ENCODE measurements around the gene GTF2E1.

GTF2E1 gene

DNA sequence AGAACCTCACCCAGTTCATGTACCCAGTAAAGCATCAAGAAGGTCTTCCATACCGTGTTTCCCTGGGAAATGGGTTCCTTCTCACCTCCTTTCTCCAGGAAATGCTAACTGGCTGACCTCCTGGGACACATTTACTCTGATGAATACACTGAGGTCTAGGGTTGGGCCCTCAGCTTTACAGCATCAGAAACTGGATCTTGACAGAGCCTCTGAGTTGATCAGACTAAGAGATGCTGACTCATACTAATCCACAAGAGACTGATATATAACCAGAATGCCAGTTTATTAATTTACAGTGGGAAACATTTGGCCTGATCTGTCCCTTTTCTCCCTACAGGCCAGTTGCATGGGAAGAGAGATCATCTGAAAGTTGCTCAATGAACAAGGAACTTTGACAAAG, 55.8 kb downstream of the GTF2E1 start:
- no peak for DNase-seq (ENCODE audit: low read depth, low spot score)

DNA sequence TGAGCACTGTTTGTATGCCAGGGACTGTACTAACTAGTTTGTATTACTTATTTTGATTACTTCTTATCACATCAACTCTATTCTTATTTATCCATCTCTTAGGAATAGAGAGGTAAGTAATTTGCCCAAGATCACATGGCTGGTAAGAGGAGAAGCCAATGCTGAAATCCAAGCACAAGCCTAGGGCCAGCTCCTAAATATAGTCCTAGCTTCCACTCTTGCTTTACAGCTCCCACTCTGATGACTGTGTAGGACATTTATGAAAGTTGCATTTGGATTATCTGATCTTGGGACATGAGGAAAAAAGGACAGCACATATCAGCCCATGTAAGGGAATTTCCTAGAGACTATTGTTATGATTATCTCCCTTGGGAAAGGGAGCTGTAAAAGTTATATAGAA, 58.1 kb downstream of the GTF2E1 start:
- DNase-seq (ENCODE audit: low read depth, low spot score) = no peak

DNA sequence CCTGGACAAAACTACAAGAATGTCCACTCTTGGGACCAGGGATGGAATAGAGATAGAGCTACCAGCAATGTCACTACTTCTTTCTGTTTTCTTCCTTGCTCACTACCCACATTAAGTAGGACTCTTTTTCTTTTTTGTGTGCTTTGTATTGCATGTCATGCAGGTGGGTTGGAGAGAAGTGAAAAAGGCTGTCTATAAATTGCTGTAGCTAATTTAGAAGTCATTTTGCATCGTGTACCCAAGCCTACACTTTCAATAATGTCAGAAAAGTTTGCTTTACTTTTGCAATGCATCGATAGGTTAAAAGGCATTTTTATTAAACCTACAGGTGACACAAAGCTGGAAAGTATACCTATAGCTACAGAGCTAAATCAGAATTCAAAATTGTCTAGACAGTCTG, 58.9 kb downstream of the GTF2E1 start:
- DNase-seq (ENCODE audit: low read depth, low spot score) = no peak

DNA sequence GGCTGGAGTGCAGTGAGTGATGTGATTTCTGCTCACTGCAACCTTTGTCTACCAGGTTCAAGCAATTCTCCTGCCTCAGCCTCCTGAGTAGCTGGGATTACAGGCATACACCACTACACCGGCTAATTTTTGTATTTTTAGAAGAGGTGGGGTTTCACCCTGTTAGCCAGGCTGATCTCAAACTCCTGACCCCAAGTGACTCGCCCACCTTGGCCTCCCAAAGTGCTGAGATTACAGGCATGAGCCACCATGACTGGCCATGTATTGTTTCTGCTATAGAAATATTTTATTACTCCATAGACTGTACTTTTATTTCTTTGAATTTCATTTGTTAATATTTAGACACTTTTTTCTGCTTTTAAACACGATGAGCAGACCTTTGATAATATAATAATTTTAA, 60.4 kb downstream of the GTF2E1 start:
- no peak for DNase-seq (ENCODE audit: low read depth, low spot score)

DNA sequence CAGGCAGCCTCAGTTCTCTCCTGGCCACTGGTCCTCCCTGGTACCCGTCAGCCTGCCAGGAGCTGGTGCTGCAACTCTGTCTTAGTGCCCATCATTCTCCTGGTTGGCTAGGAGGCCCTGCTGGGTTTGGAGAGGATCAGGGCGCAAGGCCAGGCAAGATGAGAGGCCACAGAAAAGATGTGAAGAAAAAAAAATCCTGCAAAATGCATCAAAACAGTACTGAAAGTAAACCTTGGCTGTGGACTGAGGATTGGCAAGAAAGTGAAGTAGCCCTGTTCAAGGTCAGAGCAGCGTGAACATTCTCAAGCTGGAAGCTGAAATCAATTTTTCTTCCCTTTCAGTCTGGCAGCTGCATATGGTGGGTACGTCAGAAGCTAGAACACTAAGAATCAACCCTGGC, 74.2 kb downstream of the GTF2E1 start:
- DNase-seq (ENCODE audit: low read depth, low spot score) = no peak

DNA sequence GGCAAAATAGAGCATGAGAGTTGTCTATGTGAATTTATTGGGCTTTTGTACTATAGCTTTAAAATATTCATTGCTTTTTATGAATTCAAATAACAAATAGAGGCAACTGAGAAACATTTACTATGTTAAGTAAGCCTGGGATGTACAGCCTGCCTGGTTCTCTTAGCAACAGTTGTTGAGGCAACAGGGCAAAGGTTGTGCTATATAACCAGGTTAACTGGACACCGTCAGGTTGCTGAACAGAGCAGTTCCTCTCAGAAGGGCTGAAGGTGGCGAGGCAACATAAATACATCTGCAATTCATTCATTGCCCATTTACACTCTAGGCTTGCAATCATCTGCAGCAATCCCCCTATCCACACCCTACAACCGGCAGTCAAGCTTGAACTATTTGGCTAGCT, 78.2 kb downstream of the GTF2E1 start:
- no peak for DNase-seq (ENCODE audit: low read depth, low spot score)

DNA sequence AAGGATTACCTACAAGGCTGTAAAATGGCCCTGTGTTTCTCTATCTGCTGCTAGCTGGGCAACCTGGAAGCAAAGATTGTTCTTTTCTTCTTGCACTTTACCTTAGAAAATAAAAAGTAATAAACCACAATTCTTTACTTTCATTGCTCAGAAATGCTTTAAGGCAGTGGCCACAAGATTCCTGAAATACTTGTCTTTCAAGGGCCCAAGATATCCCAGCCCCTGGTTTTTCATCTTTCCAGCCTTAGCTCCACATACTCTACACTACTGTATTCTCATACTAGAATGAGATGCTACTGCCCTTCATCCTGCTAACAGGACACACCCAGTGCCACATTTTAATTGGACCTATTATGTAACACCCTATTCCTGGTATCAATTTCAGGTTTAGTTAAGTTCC, 78.9 kb downstream of the GTF2E1 start:
- DNase-seq (ENCODE audit: low read depth, low spot score) = no peak

GRCh38 chr3:120823156-120823555, 80.6 kb downstream of the GTF2E1 start:
- no peak for DNase-seq (ENCODE audit: low read depth, low spot score)

- no peak for DNase-seq (ENCODE audit: low read depth, low spot score)
Measured at GRCh38 chr3:120824613-120825012, 82.1 kb downstream of the GTF2E1 start.

- no peak for DNase-seq (ENCODE audit: low read depth, low spot score)
Measured at GRCh38 chr3:120828796-120829195, 86.3 kb downstream of the GTF2E1 start.

DNA sequence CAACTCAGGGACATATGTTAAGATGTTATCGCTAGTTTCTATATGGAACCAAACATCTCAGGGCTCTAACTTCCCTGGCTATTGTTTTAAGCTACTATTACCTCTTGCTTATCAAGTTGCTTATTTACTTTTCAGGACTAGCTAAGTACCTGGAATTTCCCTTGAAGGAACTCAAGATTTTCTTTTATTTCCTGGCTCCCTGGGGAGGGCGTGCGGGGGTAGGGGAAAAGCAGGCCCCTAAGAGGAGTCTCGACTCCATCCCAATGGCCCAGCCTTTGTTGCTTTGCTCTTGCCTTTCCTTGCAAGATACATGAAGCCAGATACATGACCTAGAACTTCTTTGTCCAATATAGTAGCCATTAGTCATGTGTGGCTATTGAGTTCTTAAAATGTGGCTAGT, 88.5 kb downstream of the GTF2E1 start:
- DNase-seq (ENCODE audit: low read depth, low spot score) = peak; percentile 4

Data from ELF-1 (cell line).